ENCODE measurements around the gene PLA2G6.

DNA sequence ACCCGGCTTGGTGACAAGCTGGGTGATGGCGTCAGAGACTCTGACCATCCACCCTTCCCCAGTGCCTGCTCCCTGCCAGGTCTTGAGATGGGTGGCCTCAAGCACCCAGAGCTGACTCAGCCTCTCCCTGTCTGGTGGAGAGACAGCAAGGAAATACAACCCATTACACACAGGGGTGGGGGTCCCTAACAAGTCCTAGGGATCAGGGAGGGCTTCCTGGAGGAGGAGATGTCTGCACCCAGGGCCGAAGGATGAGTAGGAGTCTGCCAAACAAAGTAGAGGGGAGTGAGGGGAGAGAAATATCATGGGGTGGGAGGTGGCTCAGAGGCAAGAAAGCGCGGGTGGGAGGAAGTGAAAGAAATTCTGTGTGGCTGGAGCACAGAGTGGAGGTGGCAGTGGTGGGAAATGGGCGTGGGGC, 26.9 kb upstream of the PLA2G6 start:
- no peak for TF ChIP-seq POLR2AphosphoS5 (IDR thresholded peaks at IDR 0.05; ENCODE audit: low read depth, low read length)
- no peak for TF ChIP-seq POLR2A (IDR thresholded peaks at IDR 0.05; ENCODE audit: low read depth, low read length)
